GM19328 (cell line): Measurements from ENCODE around the gene CBFB.

Experiments
- ATAC-seq: cut with Tn5 transposase; IDR thresholded peaks from one replicate; pipeline ENCODE4 v1.9.1; 2021; ENCODE audit warnings: mild to moderate bottlenecking, moderate library complexity; ENCODE audit not compliant: unreplicated experiment

CBFB gene

GRCh38 chr16:67089101-67089500, 60.2 kb downstream of the CBFB start:
- no peak for ATAC-seq

GRCh38 chr16:67091906-67092566, 63.1 kb downstream of the CBFB start:
- no peak for ATAC-seq

- no peak for ATAC-seq
Observed at GRCh38 chr16:67093098-67093726, 64.3 kb downstream of the CBFB start.

DNA sequence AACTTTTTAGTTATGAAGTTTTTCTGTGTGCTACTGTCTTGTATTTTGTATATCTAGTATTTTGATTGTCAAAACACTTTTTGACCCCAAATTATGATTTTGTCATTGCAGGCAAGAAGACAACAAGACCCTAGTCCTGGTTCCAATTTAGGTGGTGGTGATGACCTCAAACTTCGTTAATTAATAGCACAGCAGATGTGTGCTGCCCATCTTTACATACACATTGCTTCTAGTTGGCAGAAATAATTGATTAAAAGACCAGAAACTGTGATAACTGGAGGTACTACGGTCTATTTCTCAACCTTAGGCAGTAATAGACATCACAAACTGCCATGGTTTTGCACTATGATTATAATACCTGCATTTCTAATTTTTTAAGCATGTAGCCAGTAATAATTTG, 69.7 kb downstream of the CBFB start:
- ATAC-seq: no peak

DNA sequence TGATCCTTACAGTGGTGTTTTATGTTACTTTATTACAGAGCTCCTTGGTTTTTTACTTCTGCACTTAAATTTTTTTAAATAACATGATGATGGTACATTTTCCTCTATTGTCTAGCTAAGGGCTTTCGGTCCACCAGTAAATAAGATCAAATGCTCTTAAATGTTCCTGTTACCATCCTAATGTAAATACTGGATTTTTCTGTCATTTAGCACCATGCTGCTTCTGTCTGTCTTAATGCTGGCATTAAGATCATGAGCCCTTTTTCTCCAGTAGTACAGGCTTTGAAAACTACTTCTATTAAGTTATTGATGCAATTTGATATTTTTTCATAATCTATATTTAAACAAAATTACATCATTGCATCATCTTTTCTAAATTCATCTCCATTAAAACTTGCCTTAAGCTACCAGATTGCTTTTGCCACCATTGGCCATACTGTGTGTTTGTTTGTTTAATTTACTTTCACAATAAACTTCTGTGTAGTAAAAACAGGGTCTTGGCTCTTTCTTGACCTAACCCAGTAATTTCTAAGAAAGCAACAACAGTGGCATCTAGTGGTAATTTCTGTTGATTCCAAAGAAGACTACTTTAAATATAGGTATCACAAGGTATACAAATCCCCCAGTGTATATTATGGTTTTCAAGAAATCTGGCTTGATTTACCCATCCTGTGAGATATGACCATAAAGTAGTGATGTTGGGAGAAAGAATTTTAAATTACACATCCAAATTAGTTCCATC, 71.8 kb downstream of the CBFB start:
- ATAC-seq: no peak

- no peak for ATAC-seq
Observed at GRCh38 chr16:67101311-67102082, 72.5 kb downstream of the CBFB start.

DNA sequence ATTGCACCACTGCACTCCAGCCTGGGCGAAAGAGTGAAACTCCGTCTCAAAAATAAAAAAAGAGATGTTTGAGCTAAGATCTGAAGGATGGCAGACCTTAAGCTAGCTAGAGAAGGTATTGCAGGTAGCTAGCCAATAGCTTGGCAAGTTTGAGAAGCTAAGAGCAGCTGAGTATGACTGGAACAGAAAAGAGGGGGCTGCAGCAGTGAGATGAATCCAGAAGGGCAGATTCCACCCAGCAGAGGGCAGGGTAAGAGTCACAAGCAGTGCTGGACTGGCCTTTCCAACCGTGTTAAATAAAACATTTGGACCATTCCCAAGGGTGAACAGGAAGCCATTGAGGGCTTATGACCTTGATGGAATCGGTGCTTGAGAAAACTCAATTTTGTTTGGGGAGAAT, 75.1 kb downstream of the CBFB start:
- no peak for ATAC-seq

DNA sequence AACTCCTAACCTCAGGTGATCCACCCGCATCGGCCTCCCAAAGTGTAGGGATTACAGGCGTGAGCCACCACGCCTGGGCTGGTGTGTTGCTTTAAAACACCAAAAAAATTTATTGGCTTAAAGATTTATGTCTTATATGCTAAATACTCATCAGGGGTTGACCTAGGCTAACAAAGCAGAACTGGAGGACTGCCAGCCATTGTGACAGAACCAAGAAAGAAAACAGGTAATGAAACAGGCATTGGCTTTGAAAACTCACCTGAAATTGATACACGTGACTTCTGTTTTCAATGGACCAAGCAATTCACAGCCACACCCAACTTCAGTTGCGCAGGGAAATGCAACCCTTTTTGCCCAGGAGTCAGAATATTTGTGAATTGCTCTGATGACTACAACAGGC, 75.9 kb downstream of the CBFB start:
- no peak for ATAC-seq

GRCh38 chr16:67105246-67105645, 76.3 kb downstream of the CBFB start:
- no peak for ATAC-seq

DNA sequence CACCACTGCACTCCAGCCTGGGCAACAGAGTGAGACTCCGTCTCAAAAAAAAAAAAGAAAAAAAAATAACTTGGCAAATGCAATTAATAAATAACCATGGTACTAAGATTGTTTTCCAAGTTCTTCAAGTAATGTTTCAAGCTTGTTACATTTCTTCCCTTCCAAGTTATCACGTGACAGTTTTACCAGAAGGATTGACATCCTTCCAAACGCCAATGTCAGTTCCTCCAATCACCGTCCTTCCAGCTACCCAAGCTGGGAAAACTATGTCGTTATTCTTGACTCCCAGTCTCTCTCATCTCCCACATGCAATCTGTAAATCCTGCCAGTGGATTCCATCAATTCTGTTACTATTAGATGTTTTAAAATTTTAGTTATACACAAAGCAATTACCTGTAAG, 76.9 kb downstream of the CBFB start:
- ATAC-seq: no peak

- no peak for ATAC-seq
Observed at GRCh38 chr16:67108489-67108888, 79.5 kb downstream of the CBFB start.

DNA sequence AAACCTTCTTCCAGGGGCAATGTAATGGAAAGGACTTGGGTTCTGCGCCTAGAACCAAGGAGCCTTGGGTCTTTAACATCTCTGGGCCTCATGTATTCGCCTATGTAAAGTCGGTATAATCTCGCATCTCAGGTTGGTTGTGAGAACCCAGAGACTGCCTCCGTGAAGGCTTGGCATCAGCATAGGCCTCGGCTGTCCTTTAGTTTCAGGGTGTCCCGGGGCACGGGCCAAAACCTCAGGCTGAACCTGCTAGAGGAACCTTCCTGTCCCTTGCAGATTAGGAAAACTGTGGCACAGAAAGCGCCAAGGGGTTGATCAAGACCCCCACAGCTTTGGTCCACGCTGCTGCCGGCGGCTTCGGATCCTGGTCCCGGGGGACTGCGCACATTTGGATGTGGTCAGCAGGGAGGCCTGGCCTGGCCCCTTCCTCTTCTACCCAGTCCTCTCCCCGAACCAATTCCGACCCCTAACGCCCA, 80.0 kb downstream of the CBFB start:
- no peak for ATAC-seq

DNA sequence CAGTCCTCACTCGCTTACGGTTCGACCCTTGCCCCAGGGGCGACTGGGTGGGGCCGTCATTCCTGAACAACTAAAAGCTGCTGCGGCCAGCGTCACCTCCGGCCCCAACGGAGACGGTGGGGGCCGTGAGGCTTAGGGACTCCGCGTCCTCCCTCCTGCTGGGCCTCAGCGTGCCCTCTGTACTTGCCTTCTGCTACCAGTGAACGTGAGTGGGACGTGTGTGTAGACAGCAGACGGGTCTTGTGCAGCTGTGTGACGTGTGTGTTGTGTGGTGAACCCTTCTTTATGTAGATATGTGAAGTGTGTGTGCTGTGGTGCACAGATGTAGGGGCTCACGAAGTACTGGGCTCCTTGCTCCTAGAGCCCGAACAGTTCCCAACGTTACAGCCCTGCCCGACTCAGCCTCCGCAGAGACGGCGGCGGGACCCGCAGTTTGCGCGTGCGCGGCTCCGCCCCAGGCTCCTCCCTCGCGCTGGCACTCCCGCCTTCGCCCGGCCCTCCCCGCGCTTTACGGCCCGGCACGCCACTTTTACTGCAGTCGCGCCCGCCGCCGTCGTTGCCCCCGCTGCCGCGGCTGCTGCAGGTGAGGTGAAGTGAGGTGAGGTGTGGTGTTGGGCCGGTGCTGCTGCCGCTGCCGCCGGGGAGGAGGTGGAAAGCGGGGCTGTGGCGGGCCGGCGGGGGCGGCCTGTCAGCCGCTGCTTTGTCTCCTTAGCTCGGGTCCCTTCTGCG, 80.6 kb downstream of the CBFB start, which contains the start of gene PHAF1:
TSS of gene PHAF1 (plus strand) at position 535 of the 729 bp plus-strand sequence. CDS start 235 bp downstream, outside the sequence.
- peak; percentile 79 for ATAC-seq

- ATAC-seq: no peak
Observed at GRCh38 chr16:67111951-67112444, 83.0 kb downstream of the CBFB start.

- ATAC-seq: no peak
Observed at GRCh38 chr16:67112591-67113399, 83.8 kb downstream of the CBFB start.

GRCh38 chr16:67114793-67115192, 85.8 kb downstream of the CBFB start:
- ATAC-seq: no peak

- no peak for ATAC-seq
Observed at GRCh38 chr16:67115639-67116038, 86.7 kb downstream of the CBFB start.

DNA sequence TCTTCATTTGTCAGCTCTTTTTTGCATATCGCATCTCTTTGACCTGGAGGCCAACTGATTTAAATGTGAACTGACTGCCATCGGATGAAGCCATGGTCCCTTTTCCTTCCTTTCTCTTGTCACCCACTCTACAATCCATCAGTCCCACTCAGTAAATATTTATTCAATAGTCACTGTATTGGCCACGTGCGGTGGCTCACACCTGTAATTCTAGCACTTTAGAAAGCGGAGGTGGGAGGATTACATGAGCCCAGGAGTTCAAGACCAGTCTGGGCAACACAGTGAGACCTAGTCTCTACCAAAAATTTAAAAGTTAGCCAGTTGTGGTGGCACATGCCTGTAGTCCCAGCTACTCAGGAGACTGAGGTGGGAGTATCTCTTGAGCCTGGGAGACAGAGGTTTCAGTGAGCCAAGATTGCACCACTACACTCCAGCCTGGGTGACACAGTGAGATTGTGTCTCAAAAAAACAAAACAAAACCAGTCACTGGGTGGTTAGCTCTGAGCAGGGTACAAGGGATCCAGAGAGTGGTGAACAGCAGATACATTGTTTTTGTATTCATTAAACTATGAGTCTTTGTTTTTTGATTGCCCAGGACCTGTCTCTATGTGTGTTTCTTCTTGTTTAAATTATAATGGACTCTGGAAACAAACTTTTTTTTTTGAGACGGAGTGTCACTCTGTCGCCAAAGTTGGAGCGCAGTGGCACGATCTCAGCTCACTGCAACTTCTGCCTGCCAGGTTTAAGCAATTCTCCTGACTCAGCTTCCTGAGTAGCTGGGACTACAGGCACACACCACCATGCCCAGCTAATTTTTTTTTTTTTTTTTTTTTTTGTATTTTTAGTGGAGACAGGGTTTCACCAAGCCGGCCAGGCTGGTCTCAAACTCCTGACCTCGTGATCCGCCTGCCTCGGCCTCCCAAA, 87.7 kb downstream of the CBFB start:
- no peak for ATAC-seq
